Measurements from ENCODE around the gene CEP192.
"Not testable (repeated sequence)": the region's sequence is repeated elsewhere in the genome, so short reads cannot be mapped to it uniquely, and the experiment has no call there.

CEP192 gene

DNA sequence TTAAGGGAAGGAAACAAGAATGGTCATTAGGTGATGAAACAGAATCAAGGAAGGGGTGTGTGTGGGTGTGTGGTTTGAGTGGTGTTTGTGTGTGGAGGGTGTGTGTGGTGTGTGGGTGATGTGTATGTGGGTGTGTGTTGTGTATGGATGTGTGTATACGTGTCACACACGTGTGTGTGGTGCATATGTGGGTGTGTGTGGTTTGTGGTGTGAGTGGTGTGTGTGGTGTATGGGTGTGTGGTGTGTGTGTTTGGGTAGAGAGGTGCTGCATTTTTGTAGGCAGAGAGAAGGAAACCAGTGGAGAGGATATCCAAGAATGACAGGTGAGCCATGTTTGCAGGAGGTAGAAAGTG is 1.1 kb upstream of the CEP192 start:
- DNase-seq (ENCODE audit: low spot score), result no peak

GRCh38 chr18:12990641-12990966 is 558 bp upstream of the CEP192 start:
- DNase-seq (ENCODE audit: low spot score), result no peak

DNA sequence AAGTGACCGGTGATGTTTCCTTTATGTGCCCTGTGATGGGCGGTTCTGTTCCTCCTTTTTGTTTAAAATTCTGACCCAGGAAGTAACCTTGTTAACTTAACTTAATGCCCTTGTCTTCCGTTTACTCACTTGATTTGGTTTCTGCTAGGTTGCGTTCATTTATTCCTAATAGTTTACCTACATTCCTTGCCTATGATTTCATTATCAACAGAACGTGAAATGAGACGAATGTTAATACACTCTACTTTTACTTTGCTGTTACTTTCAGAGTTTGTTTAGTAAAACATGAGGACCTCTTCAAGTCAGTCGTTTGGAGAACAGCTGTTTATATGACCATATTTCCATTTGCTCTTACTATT is 638 bp downstream of the CEP192 start:
- no peak for DNase-seq (ENCODE audit: low spot score)

- DNase-seq (ENCODE audit: low spot score), result no peak
Measured at GRCh38 chr18:12993439-12993838, 2.3 kb downstream of the CEP192 start.

- no peak for DNase-seq (ENCODE audit: low spot score)
Measured at GRCh38 chr18:12995424-12995823, 4.3 kb downstream of the CEP192 start.

DNA sequence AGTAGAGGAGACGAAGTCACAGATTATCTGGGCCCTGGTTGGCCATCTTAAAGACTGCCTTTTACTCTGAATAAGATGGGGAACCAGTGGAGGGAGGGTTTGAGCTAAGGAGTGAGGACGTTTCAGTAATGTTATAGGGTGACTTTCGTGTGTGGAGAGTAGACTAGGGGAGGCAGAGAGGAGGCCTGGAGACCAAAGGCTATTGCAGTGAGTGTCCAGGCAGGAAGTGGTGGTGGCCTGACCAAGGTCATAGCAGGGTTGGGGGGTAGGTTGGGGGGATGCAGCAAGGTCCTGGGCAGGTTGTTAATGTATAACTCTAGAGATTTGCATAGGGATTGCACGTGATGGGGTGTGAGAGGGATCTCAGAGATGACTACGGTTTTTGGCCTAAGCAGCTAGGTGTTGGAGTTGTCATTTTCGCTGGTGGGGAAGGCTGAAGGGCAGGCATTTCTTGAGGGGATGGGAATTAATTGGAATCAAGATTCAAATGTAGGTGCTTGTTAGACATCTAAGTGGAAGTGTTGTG is 4.9 kb downstream of the CEP192 start:
- DNase-seq (ENCODE audit: low spot score), result no peak

DNA sequence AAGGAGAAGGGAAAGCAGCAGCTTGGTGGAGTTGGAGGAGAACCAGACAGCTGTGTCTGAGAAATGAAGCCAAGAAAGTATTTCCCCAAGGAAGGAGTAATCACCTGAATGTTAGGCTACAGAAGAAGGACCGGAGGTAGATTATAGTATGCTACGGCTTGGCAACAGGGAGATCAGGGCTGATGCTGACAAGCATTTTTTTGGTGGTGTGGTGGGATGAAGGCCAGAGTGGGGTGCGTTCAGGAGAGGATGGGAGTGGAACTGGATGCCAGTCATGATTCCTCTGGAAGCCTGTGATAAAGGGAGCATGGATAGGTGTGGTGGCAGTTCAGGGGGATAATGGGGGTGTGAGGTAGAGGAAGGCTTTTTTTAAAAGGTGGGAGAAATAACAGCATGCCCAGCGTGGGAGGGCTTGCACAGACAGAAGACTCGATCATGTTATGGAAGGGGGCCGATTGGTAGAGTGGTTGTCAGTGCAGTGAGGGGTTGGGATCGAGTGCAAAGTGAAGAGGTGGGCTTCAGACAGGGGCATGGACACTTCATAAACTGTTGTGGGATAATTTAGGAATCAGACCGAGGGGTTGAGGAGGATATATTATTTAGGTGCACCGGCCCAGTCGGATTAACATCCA is 5.6 kb downstream of the CEP192 start:
- DNase-seq (ENCODE audit: low spot score), result no peak

GRCh38 chr18:12997330-12997729 is 6.2 kb downstream of the CEP192 start:
- DNase-seq (ENCODE audit: low spot score), result not testable (repeated sequence)

DNA sequence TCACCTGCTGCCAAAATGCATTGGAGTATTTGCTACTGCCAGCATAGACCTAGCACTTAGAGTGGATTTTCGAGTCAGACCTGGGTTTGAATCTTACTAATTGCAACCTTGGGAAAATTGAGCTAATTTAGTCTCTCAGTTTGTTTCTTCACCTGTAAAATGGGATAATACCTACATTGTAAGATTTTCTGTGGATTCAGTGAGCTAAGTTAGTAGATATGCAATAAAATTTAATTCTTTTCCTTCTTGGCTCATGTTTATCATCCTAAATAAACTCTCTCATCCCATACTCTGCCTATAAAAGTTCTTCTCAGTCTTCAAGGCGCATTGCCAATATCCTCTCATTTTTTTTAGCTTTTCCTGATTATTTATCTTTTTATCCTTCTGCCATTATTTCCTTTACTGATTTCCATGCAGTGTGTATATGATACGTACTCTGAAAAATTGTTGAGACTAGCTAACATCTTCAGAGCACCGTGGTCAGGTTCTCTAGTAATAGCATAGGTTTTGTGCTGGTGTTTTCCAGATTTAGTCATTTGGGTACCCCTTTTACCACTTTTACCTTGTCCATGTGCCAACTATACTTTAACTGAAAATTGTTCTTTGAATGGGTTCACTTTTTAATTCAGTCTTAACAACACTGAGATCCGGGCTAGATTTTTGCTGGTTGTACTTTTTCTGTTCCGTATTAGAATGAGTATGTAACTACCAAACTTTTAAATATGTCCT is 7.3 kb downstream of the CEP192 start:
- DNase-seq (ENCODE audit: low spot score), result no peak

- DNase-seq (ENCODE audit: low spot score), result no peak
Measured at GRCh38 chr18:13003466-13003896, 12.3 kb downstream of the CEP192 start.

DNA sequence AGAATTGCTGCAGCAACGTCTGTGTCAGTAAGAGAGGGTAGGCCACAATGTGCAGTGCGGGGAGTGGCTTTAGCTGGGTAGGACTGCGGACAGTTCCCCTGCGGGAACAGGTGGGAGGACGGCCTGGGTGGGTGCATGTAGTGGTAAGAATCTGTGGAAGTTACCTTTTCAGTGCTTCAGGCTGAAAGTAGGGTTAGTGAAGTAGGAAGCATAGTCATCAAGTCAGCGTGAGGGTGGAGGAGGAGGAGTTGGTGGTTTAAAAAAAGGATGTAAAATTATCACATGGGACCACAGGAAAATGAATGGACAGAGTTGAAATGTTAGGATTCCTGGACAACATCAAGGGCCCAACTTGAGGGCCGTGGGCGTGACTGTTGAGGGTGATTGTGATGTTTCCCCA is 13.2 kb downstream of the CEP192 start:
- no peak for DNase-seq (ENCODE audit: low spot score)

- no peak for DNase-seq (ENCODE audit: low spot score)
Measured at GRCh38 chr18:13005289-13005688, 14.1 kb downstream of the CEP192 start.

- DNase-seq (ENCODE audit: low spot score), result no peak
Measured at GRCh38 chr18:13006531-13007247, 15.5 kb downstream of the CEP192 start.

- no peak for DNase-seq (ENCODE audit: low spot score)
Measured at GRCh38 chr18:13007248-13007560, 16.0 kb downstream of the CEP192 start.

DNA sequence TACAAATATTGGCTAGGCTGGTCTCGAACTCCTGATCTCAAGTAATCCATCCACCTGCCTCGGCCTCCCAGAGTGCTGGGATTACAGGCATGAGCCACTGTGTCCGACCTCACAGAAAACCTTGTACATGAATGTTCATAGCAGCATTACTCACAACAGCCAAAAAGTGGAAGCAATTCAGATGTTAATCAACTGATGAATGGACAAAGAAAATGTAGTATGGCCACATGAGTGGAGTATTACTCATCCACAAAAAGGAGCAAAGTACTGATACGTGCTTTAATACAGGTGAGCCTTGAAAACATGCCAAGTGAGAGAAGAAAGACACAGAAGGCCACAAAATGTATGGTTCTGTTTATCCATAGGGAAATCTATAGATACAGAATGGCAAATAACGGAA is 20.6 kb downstream of the CEP192 start:
- no peak for DNase-seq (ENCODE audit: low spot score)

DNA sequence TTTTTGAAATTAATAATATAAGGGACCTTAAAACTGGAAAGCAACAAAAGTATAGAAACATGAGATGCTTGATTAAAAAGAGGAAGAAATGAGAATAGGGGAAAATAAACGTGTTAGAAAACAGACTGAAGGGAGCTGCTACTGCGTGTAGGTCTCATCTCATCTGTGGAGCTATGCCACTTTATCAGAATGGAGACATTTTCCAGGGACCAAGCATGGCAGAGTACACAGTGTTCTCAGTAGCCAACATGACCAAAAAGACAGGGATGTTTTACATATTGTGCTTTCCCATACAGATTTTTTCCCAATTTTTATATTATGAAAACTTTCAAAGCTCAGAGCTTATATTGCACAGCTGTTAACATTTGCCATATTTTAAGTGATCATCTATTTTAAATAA is 23.1 kb downstream of the CEP192 start:
- no peak for DNase-seq (ENCODE audit: low spot score)

- no peak for DNase-seq (ENCODE audit: low spot score)
Measured at GRCh38 chr18:13014818-13015217, 23.7 kb downstream of the CEP192 start.

DNA sequence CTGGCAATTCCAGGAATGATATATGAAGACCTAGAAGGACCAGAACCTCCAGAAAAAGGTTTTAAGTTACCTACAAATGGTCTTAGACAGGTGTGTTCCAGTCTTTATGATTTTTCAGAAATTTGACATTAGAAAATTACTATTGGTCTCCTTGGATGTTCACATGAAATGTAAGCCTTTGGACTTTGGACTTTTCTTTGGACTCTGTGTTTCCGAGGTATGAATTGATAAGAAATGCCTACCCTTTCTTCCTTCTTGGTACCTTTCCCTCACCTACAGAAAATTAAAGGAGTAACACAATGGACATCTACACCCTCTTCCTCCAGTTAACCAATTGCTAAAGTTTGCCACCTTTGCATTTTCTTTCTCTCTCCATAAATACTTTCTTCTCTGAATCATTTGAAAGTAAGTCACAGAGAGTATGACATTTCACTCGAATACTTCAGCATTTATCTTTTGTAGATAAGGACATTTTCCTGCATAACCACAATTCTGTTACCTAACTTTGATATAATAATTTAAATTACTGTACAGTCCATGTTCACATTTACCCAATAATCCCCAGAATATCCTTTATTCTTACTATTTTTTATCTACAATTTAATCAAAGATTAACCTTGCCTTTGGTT is 26.2 kb downstream of the CEP192 start:
- no peak for DNase-seq (ENCODE audit: low spot score)

- DNase-seq (ENCODE audit: low spot score), result no peak
Measured at GRCh38 chr18:13018374-13018773, 27.2 kb downstream of the CEP192 start.

- DNase-seq (ENCODE audit: low spot score), result no peak
Measured at GRCh38 chr18:13019301-13019700, 28.1 kb downstream of the CEP192 start.

DNA sequence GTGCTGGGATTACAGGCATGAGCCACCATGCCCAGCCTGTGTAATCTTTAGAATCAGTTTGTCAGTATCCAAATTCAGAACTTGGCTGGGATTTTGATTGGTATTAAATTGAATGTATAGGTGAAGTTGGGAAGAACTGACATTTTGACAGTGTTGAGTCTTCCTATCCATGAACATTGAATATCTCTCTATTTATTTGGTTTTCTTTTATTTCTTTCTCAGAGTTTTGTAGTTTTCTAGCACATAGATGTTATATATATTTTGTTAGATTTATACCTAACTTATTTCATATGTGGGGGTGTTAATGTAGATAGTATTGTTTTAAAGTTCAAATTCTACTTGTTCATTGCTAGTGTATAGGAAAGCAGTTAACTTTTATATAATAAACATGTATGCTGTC is 31.5 kb downstream of the CEP192 start:
- DNase-seq (ENCODE audit: low spot score), result no peak

DNA sequence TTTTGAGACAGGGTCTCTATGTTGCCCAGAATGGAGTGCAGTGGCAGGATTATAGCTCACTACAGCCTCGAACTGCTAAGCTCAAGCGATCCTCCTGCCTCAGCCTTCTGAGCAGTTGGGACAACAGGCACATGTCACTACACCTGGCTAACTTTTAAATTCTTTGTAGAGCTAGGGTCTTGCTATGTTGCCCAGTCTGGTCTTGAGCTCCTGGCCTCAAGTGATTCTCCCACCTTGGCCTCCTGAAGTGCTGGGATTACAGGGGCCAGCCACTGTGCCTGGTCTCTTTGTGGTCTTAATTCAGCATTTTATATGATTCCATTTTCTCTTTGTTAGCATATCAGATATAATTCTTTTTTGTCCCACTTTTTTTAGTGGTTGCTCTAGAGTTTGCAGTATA is 34.1 kb downstream of the CEP192 start:
- DNase-seq (ENCODE audit: low spot score), result no peak
